Body of pancreas (tissue), 4 donors: ENCODE measurements around the gene SLX4. TPM values are rescaled to one million over a fixed set of nuclear protein-coding genes. Genes with fewer than 3 reads are reported as not detected.

Source experiments
- ATAC-seq: fragments of 150-250 bp; one replicate; pipeline ENCODE4 v1.9.1; 2016
- DNase-seq, 4 donors: peaks; one replicate each; pipeline ENCODE4 v3.0.0-alpha.2; 2019
- H3K27ac ChIP-seq, 4 donors: fragments of 200-600 bp; sonication (generic); 1 replicate in 3 of 4; 2 replicates in 1 of 4; pipeline versions ENCODE4 v1.5.1 to v1.6.1; 2016 to 2019; ENCODE audit warnings: mild to moderate bottlenecking in 1 of 4, mixed read lengths in 1 of 4, moderate library complexity in 1 of 4
- H3K27me3 ChIP-seq, 2 donors: fragments of 200-600 bp; sonication (generic); one replicate each; pipeline ENCODE4 v1.6.0; 2016; ENCODE audit warnings: mild to moderate bottlenecking in 1 of 2
- H3K36me3 ChIP-seq, 2 donors: fragments of 200-600 bp; sonication (generic); replicated peaks in 1 of 2; 2 replicates each; pipeline ENCODE4 v1.5.1; 2016; ENCODE audit warnings: low read depth in 2 of 2; ENCODE audit not compliant: insufficient read depth in 1 of 2
- H3K4me1 ChIP-seq: fragments of 200-600 bp; sonication (generic); one replicate; pipeline ENCODE4 v1.6.0; 2016
- H3K4me3 ChIP-seq, 2 donors: fragments of 200-600 bp; sonication (generic); 1 replicate in 1 of 2; 2 replicates in 1 of 2; pipeline ENCODE4 v1.5.1; 2016 to 2019
- H3K9me3 ChIP-seq, 3 donors: fragments of 200-600 bp; sonication (generic); 1 replicate in 2 of 3; 2 replicates in 1 of 3; pipeline ENCODE4 v1.5.1; 2016
- POLR2A ChIP-seq, 3 donors: fragments of 450-650 bp; IDR thresholded peaks; one replicate each; pipeline ENCODE4 v1.6.1; 2016; ENCODE audit warnings: antibody characterized with exemption in 3 of 3, mild to moderate bottlenecking in 2 of 3
- WGBS, 2 donors: methylation state at CpG; one replicate each; pipeline ENCODE4 v1.1.5; 2017; 5-methylcytosine and 5-hydroxymethylcytosine counted together
- intact Hi-C: fragments of 100-400 bp; cut with DNase I; formaldehyde crosslinking; loops from one replicate; pipeline ENCODE4 v1.15.1; 2023
- total RNA-seq, 2 donors: library from RNA; depleted of rRNA; stranded (reverse); fragments of >200 nt; gene quantifications; one replicate each; pipeline ENCODE4 v1.1.0, GENCODE V29; 2016
- TF ChIP-seq, protein P1 (sequence below), 7 experiments: fragments of 450-650 bp in 4 of 7; fragments of 200-600 bp in 3 of 7; sonication (generic) in 3 of 7; IDR thresholded peaks; one replicate each; pipeline ENCODE4 v1.5.1; 2016 to 2019; ENCODE audit warnings: antibody characterized with exemption in 7 of 7

Gene SLX4
- total RNA-seq, 2 donors from 2014 or later: 3.6 to 4.2 TPM

GRCh38 chr16:3596101-3596861 is 15.1 kb downstream of the SLX4 start:
- 90 to 97% methylated on average over 7 to 21 of the region's 27 CpGs for WGBS, 2 donors
- no peak overlapping the region for H3K27ac ChIP-seq
- no peaks in the 10 kb centered on the region for H3K9me3 ChIP-seq
- no peaks in the 10 kb centered on the region for H3K27me3 ChIP-seq
- H3K4me1 ChIP-seq: no peaks in the 10 kb centered on the region
- ATAC-seq (no peak), DNase-seq (no peak)
- H3K4me3 ChIP-seq: no peak overlapping the region
- intact Hi-C loops: no loop called here
- H3K36me3 ChIP-seq: no peaks in the 10 kb centered on the region
- TF ChIP-seq, protein P1, sequence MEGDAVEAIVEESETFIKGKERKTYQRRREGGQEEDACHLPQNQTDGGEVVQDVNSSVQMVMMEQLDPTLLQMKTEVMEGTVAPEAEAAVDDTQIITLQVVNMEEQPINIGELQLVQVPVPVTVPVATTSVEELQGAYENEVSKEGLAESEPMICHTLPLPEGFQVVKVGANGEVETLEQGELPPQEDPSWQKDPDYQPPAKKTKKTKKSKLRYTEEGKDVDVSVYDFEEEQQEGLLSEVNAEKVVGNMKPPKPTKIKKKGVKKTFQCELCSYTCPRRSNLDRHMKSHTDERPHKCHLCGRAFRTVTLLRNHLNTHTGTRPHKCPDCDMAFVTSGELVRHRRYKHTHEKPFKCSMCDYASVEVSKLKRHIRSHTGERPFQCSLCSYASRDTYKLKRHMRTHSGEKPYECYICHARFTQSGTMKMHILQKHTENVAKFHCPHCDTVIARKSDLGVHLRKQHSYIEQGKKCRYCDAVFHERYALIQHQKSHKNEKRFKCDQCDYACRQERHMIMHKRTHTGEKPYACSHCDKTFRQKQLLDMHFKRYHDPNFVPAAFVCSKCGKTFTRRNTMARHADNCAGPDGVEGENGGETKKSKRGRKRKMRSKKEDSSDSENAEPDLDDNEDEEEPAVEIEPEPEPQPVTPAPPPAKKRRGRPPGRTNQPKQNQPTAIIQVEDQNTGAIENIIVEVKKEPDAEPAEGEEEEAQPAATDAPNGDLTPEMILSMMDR (IDR thresholded peaks at IDR 0.05): no peak
- no peak for TF ChIP-seq POLR2A (IDR thresholded peaks at IDR 0.05)

GRCh38 chr16:3595521-3596021 is 15.8 kb downstream of the SLX4 start:
- Histone ChIP-seq H3K36me3 (no peaks in the 10 kb centered on the region), H3K27ac (no peak overlapping the region), H3K4me3 (no peak overlapping the region), H3K27me3 (no peaks in the 10 kb centered on the region), H3K4me1 (no peaks in the 10 kb centered on the region), H3K9me3 (no peaks in the 10 kb centered on the region)
- no peak for DNase-seq
- TF ChIP-seq, protein P1 (IDR thresholded peaks at IDR 0.05): no peak
- no peak for TF ChIP-seq POLR2A (IDR thresholded peaks at IDR 0.05)
- 93 to 100% methylated on average over 5 to 19 of the region's 19 CpGs for WGBS, 2 donors
- no peak for ATAC-seq
- intact Hi-C loops: no loop called here

DNA sequence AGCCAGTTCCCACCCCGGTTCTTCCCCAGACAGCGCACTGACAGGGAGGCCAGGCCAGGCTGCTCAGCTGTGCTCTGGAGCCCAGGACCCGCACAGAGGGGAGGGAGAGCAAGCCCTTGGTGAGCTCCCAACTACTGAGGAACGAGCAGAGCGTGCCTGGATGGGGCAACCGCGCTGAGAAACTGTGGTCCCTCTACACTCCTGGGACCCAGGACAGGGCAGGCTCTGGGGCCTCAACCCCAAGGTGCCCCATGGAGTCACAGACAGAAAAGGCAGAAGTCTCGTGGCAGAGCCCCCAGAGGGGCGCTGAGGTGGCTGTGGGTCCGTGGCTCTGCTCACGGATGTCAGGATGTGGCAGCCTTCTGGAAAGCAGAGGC is 16.3 kb downstream of the SLX4 start:
- 94 to 95% methylated on average over 4 to 11 of the region's 11 CpGs for WGBS, 2 donors
- intact Hi-C loops: no loop called here
- Histone ChIP-seq H3K36me3 (no peaks in the 10 kb centered on the region), H3K27me3 (no peaks in the 10 kb centered on the region), H3K9me3 (no peaks in the 10 kb centered on the region), H3K27ac (no peak overlapping the region), H3K4me3 (no peak overlapping the region), H3K4me1 (no peaks in the 10 kb centered on the region)
- TF ChIP-seq, protein P1 (IDR thresholded peaks at IDR 0.05): no peak
- TF ChIP-seq POLR2A (IDR thresholded peaks at IDR 0.05): no peak
- DNase-seq (no peak), ATAC-seq (no peak)

DNA sequence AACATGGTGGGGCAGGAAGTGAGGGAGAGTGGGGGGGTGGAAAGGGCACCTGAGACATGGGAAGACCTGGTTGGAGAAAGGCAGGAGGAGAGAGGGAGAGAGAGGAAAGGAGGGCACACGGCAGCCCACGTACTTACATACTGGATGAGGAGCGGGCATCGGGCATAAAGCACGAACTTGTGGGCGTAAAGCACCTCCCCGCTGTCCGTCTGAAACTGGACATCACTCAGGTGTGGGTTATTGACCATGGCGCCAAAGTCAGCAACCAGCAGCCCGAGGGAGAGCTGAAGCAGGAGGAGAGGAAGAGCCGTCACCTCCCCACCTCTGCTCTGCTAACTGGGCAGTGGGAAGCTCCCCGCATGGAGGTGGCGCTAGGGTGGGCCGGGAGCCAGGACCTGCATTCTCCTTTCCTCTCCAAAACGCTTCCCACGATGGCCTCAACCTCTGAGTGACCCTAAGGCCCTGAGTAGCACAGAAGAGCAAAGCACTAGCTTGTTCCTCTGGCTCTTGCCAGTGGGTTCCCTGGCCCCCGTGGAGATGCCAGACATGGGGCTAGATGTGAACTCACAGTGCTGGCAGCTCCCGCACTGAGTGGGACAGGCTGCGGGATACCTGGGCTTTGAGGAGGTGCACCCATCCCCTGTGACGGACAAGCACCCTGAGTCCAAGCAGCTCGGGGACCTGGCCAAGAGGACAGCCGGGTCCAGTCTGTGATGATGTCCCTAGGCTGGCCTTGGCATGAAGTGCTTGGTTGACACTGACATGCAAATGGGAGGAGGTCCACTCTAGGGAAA is 16.9 kb downstream of the SLX4 start:
- TF ChIP-seq POLR2A (IDR thresholded peaks at IDR 0.05): no peak
- TF ChIP-seq, protein P1 (IDR thresholded peaks at IDR 0.05): no peak
- Histone ChIP-seq H3K27ac (no peak overlapping the region), H3K27me3 (no peaks in the 10 kb centered on the region), H3K9me3 (no peaks in the 10 kb centered on the region), H3K4me3 (no peak overlapping the region), H3K36me3 (no peaks in the 10 kb centered on the region), H3K4me1 (no peaks in the 10 kb centered on the region)
- WGBS, 2 donors: 95 to 96% methylated on average over 16 to 22 of the region's 22 CpGs
- ATAC-seq (no peak), DNase-seq (no peak)
- intact Hi-C loops: no loop called here
